Astrocyte of the cerebellum (primary cell): Measurements from ENCODE around the gene TLN1.

Source experiments
- DNase-seq: peaks from one replicate; pipeline ENCODE4 v3.0.0-alpha.2; 2011; ENCODE audit warnings: low read depth
- H3K4me3 ChIP-seq: 2 replicates; pipeline ENCODE4 v1.5.1; 2011; ENCODE audit warnings: mild to moderate bottlenecking, low read depth, low read length, moderate library complexity
- CTCF ChIP-seq: IDR thresholded peaks from 2 replicates; pipeline ENCODE4 v1.5.1; 2012; ENCODE audit warnings: low read length, low read depth, moderate library complexity, mild to moderate bottlenecking; ENCODE audit errors: missing control alignments
- in situ Hi-C: cut with HindIII; loops from 2 replicates; pipeline ENCODE4 v1.10.0; 2017; ENCODE audit warnings: low sequenced_read_pairs

Gene TLN1

GRCh38 chr9:35771534-35771933 lies 39.5 kb upstream of the TLN1 start:
- in situ Hi-C loops, result loop anchor here (25.0 kb wide), 1 partner anchor 116 kb away; no protein-coding TSS in a partner anchor
- TF ChIP-seq CTCF, result no peak
- H3K4me3 ChIP-seq, result no peak overlapping the region
- DNase-seq, result no peak

GRCh38 chr9:35771075-35771433 lies 39.1 kb upstream of the TLN1 start:
- no peak for TF ChIP-seq CTCF
- in situ Hi-C loops, result loop anchor here (25.0 kb wide), 1 partner anchor 116 kb away; no protein-coding TSS in a partner anchor
- no peak overlapping the region for H3K4me3 ChIP-seq
- DNase-seq, result no peak

GRCh38 chr9:35769763-35770162 lies 37.8 kb upstream of the TLN1 start:
- no peak for DNase-seq
- in situ Hi-C loops, result loop anchor here (25.0 kb wide), 1 partner anchor 118 kb away; no protein-coding TSS in a partner anchor
- H3K4me3 ChIP-seq, result no peak overlapping the region
- TF ChIP-seq CTCF, result no peak

- no peak for TF ChIP-seq CTCF
- no peak for DNase-seq
- H3K4me3 ChIP-seq, result no peak overlapping the region
- in situ Hi-C loops, result loop anchor here (25.0 kb wide), 1 partner anchor 120 kb away; no protein-coding TSS in a partner anchor
These were observed 35.5 kb upstream of the TLN1 start for GRCh38 chr9:35767458-35767857.

GRCh38 chr9:35766997-35767396 lies 35.0 kb upstream of the TLN1 start:
- DNase-seq, result no peak
- in situ Hi-C loops, result loop anchor here (25.0 kb wide), 1 partner anchor 120 kb away; no protein-coding TSS in a partner anchor
- no peak for TF ChIP-seq CTCF
- H3K4me3 ChIP-seq, result no peak overlapping the region

GRCh38 chr9:35763803-35764202 lies 31.8 kb upstream of the TLN1 start:
- in situ Hi-C loops, result loop anchor here (25.0 kb wide), 1 partner anchor 123 kb away; no protein-coding TSS in a partner anchor
- DNase-seq, result no peak

More at GRCh38 chr9:35763803-35764202, 31.8 kb upstream of the TLN1 start:
- TF ChIP-seq CTCF, result no peak
- no peak overlapping the region for H3K4me3 ChIP-seq
